ENCODE data around the gene DIAPH3.

Gene DIAPH3

GRCh38 chr13:59755632-59756290 lies 408.0 kb downstream of the DIAPH3 start:
- DNase-seq = no peak

DNA sequence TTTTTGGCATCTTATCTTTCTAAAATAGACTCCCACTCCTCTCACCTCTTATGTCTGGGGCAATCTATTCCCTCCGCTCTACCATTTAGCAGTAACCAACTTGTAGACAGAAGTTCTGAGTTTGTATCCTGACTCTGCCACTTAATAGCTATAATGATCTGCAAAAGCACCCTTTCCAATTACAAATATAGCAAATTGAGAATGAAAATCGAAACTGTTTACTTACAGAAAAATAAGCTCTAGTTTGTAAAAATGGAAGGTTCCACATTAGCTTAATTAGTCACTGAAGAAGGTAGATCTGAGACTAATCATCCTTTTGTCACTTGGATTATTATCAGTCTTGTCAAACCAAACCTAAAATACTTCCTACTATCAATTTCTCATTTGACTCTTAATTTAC lies 409.3 kb downstream of the DIAPH3 start:
- no peak for DNase-seq

GRCh38 chr13:59750860-59751259 lies 412.9 kb downstream of the DIAPH3 start:
- DNase-seq = no peak

DNA sequence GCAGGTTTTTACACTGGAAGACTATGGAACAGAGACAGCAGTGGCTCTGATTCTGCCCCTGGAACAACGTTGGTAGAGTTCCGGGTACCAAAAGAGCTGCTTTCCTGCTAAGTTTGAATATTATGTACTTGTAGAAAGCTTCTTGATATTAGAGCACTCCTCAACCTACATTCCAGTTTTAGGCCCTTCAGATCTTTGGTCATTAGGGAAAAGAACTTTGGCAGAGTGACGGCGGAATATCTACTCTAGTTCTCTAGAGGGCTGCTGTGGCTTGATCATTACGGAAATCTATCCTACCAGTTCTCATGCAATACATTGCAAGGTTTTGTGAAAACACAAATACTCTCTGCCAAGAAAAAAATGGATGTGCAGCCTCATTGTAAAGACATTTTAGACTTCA lies 415.7 kb downstream of the DIAPH3 start:
- DNase-seq = no peak

DNA sequence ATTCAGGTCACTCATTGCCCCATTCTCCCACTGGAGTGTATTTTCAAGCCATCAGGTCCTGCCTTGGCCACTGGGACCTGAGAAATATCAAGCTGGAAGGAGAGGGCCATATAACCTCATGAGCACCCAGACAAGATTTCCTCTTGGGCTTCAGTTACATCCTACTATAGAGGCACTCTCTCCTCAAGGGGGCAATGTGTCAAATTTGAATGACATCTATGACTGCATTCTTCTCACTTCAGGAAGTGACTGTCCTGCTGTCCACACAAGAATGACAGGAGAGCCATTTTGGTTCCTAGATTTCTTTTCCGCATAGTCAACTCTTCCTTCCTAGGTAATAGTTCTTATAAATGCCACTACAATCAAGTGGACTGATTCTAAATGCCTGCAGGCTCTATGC lies 416.2 kb downstream of the DIAPH3 start:
- DNase-seq = no peak

DNA sequence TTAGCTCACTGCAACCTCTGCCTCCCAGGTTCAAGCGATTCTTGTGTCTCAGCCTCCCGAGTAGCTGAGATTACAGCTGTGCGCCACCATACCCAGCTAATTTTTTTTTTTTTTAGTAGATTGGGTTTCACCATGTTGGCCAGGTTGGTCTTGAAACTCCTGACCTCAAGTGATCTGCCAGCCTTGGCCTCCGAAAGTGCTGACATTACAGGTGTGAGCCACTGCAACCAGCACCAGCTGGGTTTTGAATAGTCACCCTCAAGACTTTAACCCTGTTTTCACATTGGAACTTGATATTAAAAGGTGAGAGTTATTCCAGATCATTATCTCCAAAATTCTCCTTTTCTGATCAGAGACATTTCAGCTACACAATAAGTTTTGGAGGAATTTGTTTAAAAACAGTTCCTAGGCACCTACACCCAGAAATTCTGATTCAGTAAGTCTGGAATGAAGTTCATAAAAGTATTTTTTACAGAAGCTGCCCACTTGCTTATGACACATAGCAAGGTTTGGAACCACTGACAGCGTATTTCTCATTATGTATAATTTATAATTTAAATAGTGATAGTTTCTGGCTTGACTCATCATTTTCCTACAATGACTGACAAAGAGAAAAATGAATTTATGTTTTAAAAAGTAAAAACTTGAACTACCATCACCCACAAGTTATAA lies 417.3 kb downstream of the DIAPH3 start:
- no peak for DNase-seq

GRCh38 chr13:59745392-59745788 lies 418.3 kb downstream of the DIAPH3 start:
- DNase-seq = no peak

GRCh38 chr13:59744747-59745391 lies 418.9 kb downstream of the DIAPH3 start:
- DNase-seq = no peak

- DNase-seq = no peak
Observed at GRCh38 chr13:59743195-59743594, 420.5 kb downstream of the DIAPH3 start.

DNA sequence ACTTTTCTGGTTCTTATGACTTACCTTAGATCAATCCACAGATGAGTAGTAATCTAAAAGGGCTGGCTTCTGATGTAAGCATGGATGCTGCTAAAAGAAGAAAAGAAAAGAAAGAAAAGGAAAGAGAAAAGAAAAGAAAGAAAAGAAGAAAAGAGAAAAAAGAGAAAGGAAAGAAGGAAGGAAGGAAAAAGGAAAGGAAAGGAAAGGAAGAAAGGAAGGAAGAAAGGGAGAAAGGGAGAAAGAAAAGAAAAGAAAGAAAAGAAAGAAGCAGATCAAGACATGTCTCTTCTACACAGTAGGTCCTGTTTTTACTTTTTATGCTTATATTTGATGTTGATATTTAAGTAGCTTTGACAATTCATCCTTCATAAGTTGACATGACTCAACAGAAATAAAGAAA lies 421.3 kb downstream of the DIAPH3 start:
- no peak for DNase-seq

DNA sequence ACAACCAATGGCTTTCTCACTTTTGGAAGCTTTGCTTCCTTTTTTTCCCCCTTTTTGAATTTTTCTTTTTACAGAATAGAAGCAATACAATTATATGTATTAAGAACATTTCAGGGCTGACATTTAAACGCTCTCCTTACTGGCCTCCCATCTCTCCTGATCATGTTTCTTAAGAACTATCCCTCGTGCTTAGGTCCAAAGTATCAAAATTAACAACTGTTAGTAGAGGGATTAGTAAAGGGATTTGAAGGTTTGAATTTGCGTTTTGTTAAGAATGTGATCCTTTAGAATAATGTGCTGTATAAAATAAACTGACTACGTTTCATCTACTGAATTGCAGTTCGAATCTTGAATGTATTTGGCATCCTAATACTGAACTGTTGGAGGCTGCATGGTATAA lies 424.8 kb downstream of the DIAPH3 start:
- DNase-seq = no peak

GRCh38 chr13:59734393-59734792 lies 429.3 kb downstream of the DIAPH3 start:
- no peak for DNase-seq

- DNase-seq = no peak
Observed at GRCh38 chr13:59733744-59734143, 430.0 kb downstream of the DIAPH3 start.

GRCh38 chr13:59730026-59730425 lies 433.7 kb downstream of the DIAPH3 start:
- no peak for DNase-seq

- DNase-seq = no peak
Observed at GRCh38 chr13:59728896-59729545, 434.7 kb downstream of the DIAPH3 start.

GRCh38 chr13:59721926-59722910 lies 441.5 kb downstream of the DIAPH3 start:
- no peak for DNase-seq

DNA sequence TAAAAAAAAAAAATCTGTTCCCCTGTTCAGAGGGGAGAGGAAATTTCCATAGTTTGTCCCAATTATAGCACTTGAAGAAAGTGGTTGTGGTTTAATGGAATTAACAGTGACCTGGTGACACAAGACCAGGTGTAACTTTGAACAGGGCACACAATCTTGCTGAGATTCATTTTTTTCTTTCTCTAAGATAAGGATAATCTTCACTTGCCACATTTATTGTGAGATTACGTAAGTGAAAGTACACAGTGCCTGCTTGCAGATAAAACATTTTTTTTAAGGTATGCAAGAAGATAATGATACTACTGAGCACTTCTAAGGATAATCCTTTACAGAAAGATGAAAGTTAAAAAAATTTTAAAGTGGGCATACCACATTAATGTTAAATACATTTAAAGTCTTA lies 448.1 kb downstream of the DIAPH3 start:
- DNase-seq = no peak

DNA sequence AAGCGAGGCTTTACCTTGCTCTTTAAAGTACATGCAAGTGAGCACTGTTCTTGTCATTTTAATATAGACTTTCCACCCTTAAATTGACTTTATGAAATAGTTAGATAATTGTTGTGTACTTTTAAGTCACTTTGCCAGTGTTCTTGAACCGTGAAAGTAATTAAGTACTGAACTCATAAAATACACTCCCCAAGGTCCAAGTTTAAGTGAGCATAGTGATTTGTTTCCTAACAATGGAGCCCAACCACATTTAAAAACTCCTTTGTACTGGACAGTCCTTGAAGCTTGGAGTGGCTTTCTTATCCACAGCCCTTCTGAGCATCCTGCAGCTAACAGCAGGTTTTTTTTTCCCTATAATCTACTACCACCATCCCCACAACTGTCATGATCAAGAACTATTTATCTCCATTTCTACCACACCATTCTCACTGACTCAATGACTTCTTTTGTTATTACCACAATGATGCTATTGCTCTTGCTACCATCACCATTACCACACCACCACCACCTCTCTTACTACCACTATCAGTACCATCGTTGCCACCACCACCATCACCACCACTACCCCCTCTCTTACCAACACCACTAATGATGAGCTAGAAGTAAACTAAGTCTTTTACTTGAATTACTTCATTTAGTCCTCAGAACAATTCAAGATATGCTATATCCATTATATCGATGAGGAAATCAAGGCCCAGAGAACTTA lies 452.6 kb downstream of the DIAPH3 start:
- no peak for DNase-seq

GRCh38 chr13:59710416-59710815 lies 453.3 kb downstream of the DIAPH3 start:
- no peak for DNase-seq

DNA sequence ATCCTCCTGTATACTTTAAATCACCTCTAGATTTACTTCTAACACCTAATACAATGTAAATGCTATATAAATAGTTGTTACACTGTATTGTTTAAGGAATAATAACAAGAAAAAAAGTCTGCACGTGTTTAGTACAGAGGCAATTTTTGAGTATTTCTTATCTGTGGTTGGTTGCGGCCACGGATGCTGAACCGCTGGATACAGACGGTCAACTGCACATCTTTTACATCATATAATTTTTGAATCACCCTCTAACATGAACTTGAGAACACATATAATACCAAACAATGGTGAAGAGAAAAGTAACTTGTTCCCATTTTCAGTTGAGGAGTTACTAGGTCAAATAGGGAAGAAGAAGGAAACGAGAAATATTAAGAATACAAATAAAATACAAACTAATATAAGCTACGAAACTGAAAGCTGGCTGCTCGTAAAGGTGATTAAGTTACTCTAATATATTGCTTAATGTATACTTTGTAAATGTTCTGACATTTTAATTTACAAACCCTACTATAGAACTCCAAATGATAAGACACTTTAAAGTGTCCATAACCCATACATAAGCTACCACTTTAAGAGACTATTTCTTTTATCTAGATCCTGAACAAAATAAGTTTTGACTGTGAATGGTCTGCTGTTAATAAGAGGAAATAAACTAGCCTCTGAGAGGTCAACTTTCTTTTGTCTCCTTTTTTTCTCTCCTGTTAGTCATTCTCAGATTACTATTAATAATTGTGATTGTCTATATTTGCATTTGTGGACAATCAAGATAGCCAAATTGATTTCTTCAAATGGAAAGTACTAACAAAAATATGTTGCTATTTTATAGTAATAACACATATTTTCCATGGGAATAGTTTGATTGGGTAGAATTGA lies 457.4 kb downstream of the DIAPH3 start:
- no peak for DNase-seq

DNA sequence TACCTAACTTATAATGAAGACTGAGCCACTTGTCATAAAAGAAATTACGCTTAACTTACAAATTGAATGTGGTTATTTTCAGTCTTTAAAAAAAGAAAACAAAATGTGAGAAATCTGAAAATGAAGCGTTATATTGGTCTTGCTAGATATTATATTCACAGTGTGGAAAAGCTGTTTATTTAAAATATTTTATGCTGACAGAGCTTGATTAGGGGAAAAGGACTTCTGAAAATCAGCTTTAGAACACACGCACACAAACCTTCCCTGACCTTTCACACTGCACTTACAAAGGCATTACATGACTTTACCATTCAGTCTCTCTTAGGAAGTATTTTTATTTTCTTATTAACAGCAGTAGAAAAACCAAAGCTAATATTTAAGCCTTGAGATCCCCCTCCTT lies 461.5 kb downstream of the DIAPH3 start:
- DNase-seq = no peak
